ENCODE results near the gene PDE11A. TPM values are rescaled to one million over a fixed set of nuclear protein-coding genes. Genes with fewer than 3 reads are reported as not detected.

The PDE11A gene
- total RNA-seq, 2 donors from 2014 or later, result not detected

- Mint-ChIP-seq H3K4me1 (no peaks in the 10 kb centered on the region), H3K27me3 (peaks cover 48% of the 10 kb centered on the region), H3K4me3 (no peak overlapping the region), H3K27ac (peak overlapping the region; percentile 81), H3K36me3 (ENCODE audit: low read depth) (peaks cover 3% of the 10 kb centered on the region)
- no peaks in the 10 kb centered on the region for H3K9me3 ChIP-seq (ENCODE audit: control insufficient read depth, low read length, poor library complexity, severe bottlenecking)
- ATAC-seq (no peak), DNase-seq (no peak)
Observed at GRCh38 chr2:177754492-177754873, 318.1 kb downstream of the PDE11A start.

GRCh38 chr2:177753682-177754491 is 318.7 kb downstream of the PDE11A start:
- peak overlapping the region; percentile 81 for H3K27ac Mint-ChIP-seq
- H3K27me3 Mint-ChIP-seq, result peaks cover 42% of the 10 kb centered on the region
- no peaks in the 10 kb centered on the region for H3K4me1 Mint-ChIP-seq
- ATAC-seq (peak; percentile 90), DNase-seq (peak in 1 of 3 donors; percentile 13)
- no peaks in the 10 kb centered on the region for H3K9me3 ChIP-seq (ENCODE audit: control insufficient read depth, low read length, poor library complexity, severe bottlenecking)
- no peak overlapping the region for H3K4me3 Mint-ChIP-seq
- H3K36me3 Mint-ChIP-seq (ENCODE audit: low read depth), result peaks cover 3% of the 10 kb centered on the region

GRCh38 chr2:177748360-177748759 is 324.2 kb downstream of the PDE11A start:
- Mint-ChIP-seq H3K36me3 (ENCODE audit: low read depth) (no peaks in the 10 kb centered on the region), H3K4me3 (no peak overlapping the region), H3K27ac (no peak overlapping the region), H3K27me3 (peaks cover 35% of the 10 kb centered on the region), H3K4me1 (no peaks in the 10 kb centered on the region)
- ATAC-seq (no peak), DNase-seq (no peak)
- no peaks in the 10 kb centered on the region for H3K9me3 ChIP-seq (ENCODE audit: control insufficient read depth, low read length, poor library complexity, severe bottlenecking)

- no peaks in the 10 kb centered on the region for H3K4me1 Mint-ChIP-seq
- ATAC-seq (no peak), DNase-seq (no peak)
- no peaks in the 10 kb centered on the region for H3K36me3 Mint-ChIP-seq (ENCODE audit: low read depth)
- H3K4me3 Mint-ChIP-seq, result no peak overlapping the region
- H3K27ac Mint-ChIP-seq, result no peak overlapping the region
- peaks cover 37% of the 10 kb centered on the region for H3K27me3 Mint-ChIP-seq
- no peaks in the 10 kb centered on the region for H3K9me3 ChIP-seq (ENCODE audit: control insufficient read depth, low read length, poor library complexity, severe bottlenecking)
Observed at GRCh38 chr2:177747384-177747783, 325.2 kb downstream of the PDE11A start.

GRCh38 chr2:177746358-177746757 is 326.2 kb downstream of the PDE11A start:
- Mint-ChIP-seq H3K4me3 (no peak overlapping the region), H3K27me3 (peaks cover 37% of the 10 kb centered on the region), H3K4me1 (no peaks in the 10 kb centered on the region), H3K36me3 (ENCODE audit: low read depth) (no peaks in the 10 kb centered on the region), H3K27ac (no peak overlapping the region)
- ATAC-seq, result no peak
- H3K9me3 ChIP-seq (ENCODE audit: control insufficient read depth, low read length, poor library complexity, severe bottlenecking), result no peaks in the 10 kb centered on the region
- DNase-seq, result no peak

- no peaks in the 10 kb centered on the region for H3K4me1 Mint-ChIP-seq
- no peak overlapping the region for H3K27ac Mint-ChIP-seq
- ATAC-seq (no peak), DNase-seq (no peak)
- H3K9me3 ChIP-seq (ENCODE audit: control insufficient read depth, low read length, poor library complexity, severe bottlenecking), result no peaks in the 10 kb centered on the region
- no peaks in the 10 kb centered on the region for H3K36me3 Mint-ChIP-seq (ENCODE audit: low read depth)
- no peak overlapping the region for H3K4me3 Mint-ChIP-seq
- peaks cover 37% of the 10 kb centered on the region for H3K27me3 Mint-ChIP-seq
Observed at GRCh38 chr2:177745531-177745930, 327.0 kb downstream of the PDE11A start.

GRCh38 chr2:177742851-177743250 is 329.7 kb downstream of the PDE11A start:
- peaks cover 37% of the 10 kb centered on the region for H3K27me3 Mint-ChIP-seq
- H3K9me3 ChIP-seq (ENCODE audit: control insufficient read depth, low read length, poor library complexity, severe bottlenecking), result no peaks in the 10 kb centered on the region
- no peaks in the 10 kb centered on the region for H3K4me1 Mint-ChIP-seq
- ATAC-seq, result no peak
- no peak overlapping the region for H3K27ac Mint-ChIP-seq
- no peaks in the 10 kb centered on the region for H3K36me3 Mint-ChIP-seq (ENCODE audit: low read depth)
- DNase-seq, result no peak
- H3K4me3 Mint-ChIP-seq, result no peak overlapping the region

- Mint-ChIP-seq H3K36me3 (ENCODE audit: low read depth) (no peaks in the 10 kb centered on the region), H3K27ac (no peak overlapping the region), H3K4me1 (no peaks in the 10 kb centered on the region), H3K27me3 (peaks cover 31% of the 10 kb centered on the region), H3K4me3 (no peak overlapping the region)
- H3K9me3 ChIP-seq (ENCODE audit: control insufficient read depth, low read length, poor library complexity, severe bottlenecking), result no peaks in the 10 kb centered on the region
- no peak for ATAC-seq
- no peak for DNase-seq
Observed at GRCh38 chr2:177741866-177742265, 330.7 kb downstream of the PDE11A start.

- DNase-seq, result no peak
- no peaks in the 10 kb centered on the region for H3K9me3 ChIP-seq (ENCODE audit: control insufficient read depth, low read length, poor library complexity, severe bottlenecking)
- ATAC-seq, result no peak
- no peaks in the 10 kb centered on the region for H3K36me3 Mint-ChIP-seq (ENCODE audit: low read depth)
- H3K4me1 Mint-ChIP-seq, result no peaks in the 10 kb centered on the region
- H3K27ac Mint-ChIP-seq, result no peak overlapping the region
- no peak overlapping the region for H3K4me3 Mint-ChIP-seq
- H3K27me3 Mint-ChIP-seq, result peaks cover 26% of the 10 kb centered on the region
Observed at GRCh38 chr2:177740700-177741099, 331.9 kb downstream of the PDE11A start.

GRCh38 chr2:177738461-177739235 is 333.9 kb downstream of the PDE11A start:
- DNase-seq (no peak), ATAC-seq (no peak)
- no peaks in the 10 kb centered on the region for H3K4me1 Mint-ChIP-seq
- H3K9me3 ChIP-seq (ENCODE audit: control insufficient read depth, low read length, poor library complexity, severe bottlenecking), result no peaks in the 10 kb centered on the region
- no peaks in the 10 kb centered on the region for H3K36me3 Mint-ChIP-seq (ENCODE audit: low read depth)
- no peak overlapping the region for H3K4me3 Mint-ChIP-seq
- no peak overlapping the region for H3K27ac Mint-ChIP-seq
- peaks cover 25% of the 10 kb centered on the region for H3K27me3 Mint-ChIP-seq

GRCh38 chr2:177735318-177735803 is 337.2 kb downstream of the PDE11A start:
- Mint-ChIP-seq H3K4me1 (peaks cover 8% of the 10 kb centered on the region), H3K36me3 (ENCODE audit: low read depth) (peaks cover 3% of the 10 kb centered on the region), H3K4me3 (no peak overlapping the region), H3K27ac (no peak overlapping the region), H3K27me3 (peaks cover 44% of the 10 kb centered on the region)
- no peaks in the 10 kb centered on the region for H3K9me3 ChIP-seq (ENCODE audit: control insufficient read depth, low read length, poor library complexity, severe bottlenecking)
- ATAC-seq, result no peak
- no peak for DNase-seq

- no peak overlapping the region for H3K27ac Mint-ChIP-seq
- no peak overlapping the region for H3K4me3 Mint-ChIP-seq
- H3K9me3 ChIP-seq (ENCODE audit: control insufficient read depth, low read length, poor library complexity, severe bottlenecking), result no peaks in the 10 kb centered on the region
- ATAC-seq, result no peak
- H3K27me3 Mint-ChIP-seq, result peaks cover 59% of the 10 kb centered on the region
- peaks cover 8% of the 10 kb centered on the region for H3K4me1 Mint-ChIP-seq
- no peak for DNase-seq
- peaks cover 3% of the 10 kb centered on the region for H3K36me3 Mint-ChIP-seq (ENCODE audit: low read depth)
Observed at GRCh38 chr2:177733322-177733855, 339.2 kb downstream of the PDE11A start.

- Mint-ChIP-seq H3K27me3 (peaks cover 78% of the 10 kb centered on the region), H3K27ac (no peak overlapping the region), H3K36me3 (ENCODE audit: low read depth) (peaks cover 3% of the 10 kb centered on the region), H3K4me1 (peaks cover 8% of the 10 kb centered on the region), H3K4me3 (no peak overlapping the region)
- no peak for ATAC-seq
- no peak for DNase-seq
- no peaks in the 10 kb centered on the region for H3K9me3 ChIP-seq (ENCODE audit: control insufficient read depth, low read length, poor library complexity, severe bottlenecking)
Observed at GRCh38 chr2:177731384-177731783, 341.2 kb downstream of the PDE11A start.

Measured in T-helper 17 cell (primary cell).